ENCODE data around the gene CHD6. TPM values are rescaled to one million over a fixed set of nuclear protein-coding genes. Genes with fewer than 3 reads are reported as not detected.

The CHD6 gene
- total and polyA plus RNA-seq, 8 donors: 27.7 to 68.6 (median 52.4) TPM

DNA sequence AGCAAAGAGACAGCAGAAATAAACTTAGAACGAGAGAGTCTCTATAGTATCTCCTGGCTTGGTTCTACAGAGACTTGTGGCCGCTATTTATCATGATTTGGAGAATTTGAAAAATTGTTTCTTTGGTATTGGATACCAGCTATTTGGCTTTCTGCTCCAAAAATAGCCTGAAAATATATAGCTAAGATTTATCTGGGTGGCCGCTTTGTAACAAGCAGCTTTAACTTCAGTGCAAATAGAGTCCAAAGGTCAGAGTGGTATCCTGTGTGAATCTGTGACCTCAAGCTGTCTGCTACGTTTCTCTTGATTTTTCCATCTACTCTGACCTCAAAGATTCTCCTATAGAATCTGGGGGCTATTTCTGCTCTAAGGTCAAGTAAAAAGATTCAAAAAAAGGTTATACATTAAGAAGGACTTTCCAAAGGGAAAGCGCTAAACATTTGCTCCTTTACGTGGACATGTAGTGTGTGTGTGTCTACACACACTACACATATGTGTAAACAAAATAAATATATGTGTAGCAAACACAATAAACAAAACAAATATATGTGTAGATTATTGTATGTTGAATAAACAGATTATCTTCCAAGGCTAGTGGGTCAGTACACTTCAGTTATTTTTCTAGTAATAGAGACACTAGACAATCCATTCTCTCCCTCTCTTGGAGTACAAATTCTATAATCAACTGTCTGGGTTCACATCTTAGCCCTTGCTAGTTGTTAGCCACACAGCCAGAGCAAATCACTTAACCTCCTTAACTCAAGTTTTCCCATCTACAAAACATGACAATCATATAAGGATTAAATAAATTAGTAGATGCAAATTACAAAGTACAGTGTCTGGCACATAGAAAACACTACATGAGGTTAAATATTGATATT is 40.8 kb downstream of the CHD6 start:
- Histone ChIP-seq H3K27ac (no peak overlapping the region), H3K4me3 (no peak overlapping the region), H3K9me3 (peaks cover 0 to 7% of the 10 kb centered on the region in 2 donors), H3K27me3 (no peaks in the 10 kb centered on the region), H3K4me1 (peaks cover 0 to 18% of the 10 kb centered on the region in 2 donors), H3K36me3 (no peaks in the 10 kb centered on the region)
- intact Hi-C loops (cut with DNase I): no loop called here
- TF ChIP-seq, protein P1, sequence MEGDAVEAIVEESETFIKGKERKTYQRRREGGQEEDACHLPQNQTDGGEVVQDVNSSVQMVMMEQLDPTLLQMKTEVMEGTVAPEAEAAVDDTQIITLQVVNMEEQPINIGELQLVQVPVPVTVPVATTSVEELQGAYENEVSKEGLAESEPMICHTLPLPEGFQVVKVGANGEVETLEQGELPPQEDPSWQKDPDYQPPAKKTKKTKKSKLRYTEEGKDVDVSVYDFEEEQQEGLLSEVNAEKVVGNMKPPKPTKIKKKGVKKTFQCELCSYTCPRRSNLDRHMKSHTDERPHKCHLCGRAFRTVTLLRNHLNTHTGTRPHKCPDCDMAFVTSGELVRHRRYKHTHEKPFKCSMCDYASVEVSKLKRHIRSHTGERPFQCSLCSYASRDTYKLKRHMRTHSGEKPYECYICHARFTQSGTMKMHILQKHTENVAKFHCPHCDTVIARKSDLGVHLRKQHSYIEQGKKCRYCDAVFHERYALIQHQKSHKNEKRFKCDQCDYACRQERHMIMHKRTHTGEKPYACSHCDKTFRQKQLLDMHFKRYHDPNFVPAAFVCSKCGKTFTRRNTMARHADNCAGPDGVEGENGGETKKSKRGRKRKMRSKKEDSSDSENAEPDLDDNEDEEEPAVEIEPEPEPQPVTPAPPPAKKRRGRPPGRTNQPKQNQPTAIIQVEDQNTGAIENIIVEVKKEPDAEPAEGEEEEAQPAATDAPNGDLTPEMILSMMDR (IDR thresholded peaks at IDR 0.05): no peak
- ATAC-seq: no peak
- DNase-seq: no peak

DNA sequence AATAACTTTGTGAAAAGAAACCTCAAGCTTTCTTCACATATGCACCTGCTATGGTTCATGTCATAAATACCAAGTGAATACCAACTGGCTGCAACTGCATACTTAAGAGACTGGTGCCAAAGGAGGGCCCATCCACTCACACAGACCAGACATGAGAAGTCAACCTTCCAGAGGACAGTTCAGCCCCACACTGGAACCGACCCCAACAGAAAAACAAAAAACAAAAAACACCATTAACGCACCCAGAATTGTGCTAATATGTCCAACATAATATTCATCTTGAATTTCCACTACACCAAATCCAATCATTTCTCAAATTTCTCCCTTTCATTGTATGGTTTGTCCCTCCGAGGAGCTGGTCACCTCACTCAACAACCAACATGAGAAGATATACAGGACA is 42.8 kb downstream of the CHD6 start:
- ATAC-seq (no peak), DNase-seq (no peak)
- Histone ChIP-seq H3K4me1 (peaks cover 0 to 22% of the 10 kb centered on the region in 2 donors), H3K4me3 (no peak overlapping the region), H3K36me3 (no peaks in the 10 kb centered on the region), H3K27ac (no peak overlapping the region), H3K27me3 (no peaks in the 10 kb centered on the region), H3K9me3 (peaks cover 0 to 7% of the 10 kb centered on the region in 2 donors)
- TF ChIP-seq, protein P1 (IDR thresholded peaks at IDR 0.05): no peak
- intact Hi-C loops (cut with DNase I): no loop called here

DNA sequence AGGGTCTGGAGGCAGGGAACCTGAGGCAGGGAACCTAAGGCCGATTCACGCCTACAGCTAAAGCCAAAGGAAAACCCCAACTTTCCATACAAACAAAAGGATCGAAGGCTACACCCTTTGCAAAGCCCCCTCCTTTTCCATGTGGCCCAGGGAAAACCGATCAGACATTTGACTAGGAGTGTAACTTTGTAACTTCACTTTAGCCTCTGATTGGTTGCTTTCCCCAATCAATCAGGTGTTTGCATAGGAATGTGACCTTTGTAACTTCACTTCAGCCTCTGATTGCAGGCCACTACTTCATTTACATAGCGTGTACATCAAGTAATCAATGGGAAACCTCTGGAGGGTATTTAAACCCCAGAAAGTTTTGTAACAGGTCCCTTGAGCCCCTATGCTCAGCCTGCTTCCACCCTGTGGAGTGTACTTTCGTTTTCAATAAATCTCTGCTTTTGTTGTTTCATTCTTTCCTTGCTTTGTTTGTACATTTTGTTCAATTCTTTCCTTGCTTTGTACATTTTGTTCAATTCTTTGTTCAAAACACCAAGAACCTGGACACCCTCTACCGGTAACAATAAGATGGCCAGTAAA is 43.3 kb downstream of the CHD6 start:
- Histone ChIP-seq H3K27me3 (no peaks in the 10 kb centered on the region), H3K36me3 (no peaks in the 10 kb centered on the region), H3K4me3 (no peak overlapping the region), H3K9me3 (peaks cover 0 to 7% of the 10 kb centered on the region in 2 donors), H3K4me1 (peaks cover 0 to 22% of the 10 kb centered on the region in 2 donors), H3K27ac (no peak overlapping the region)
- DNase-seq (no peak), ATAC-seq (no peak)
- intact Hi-C loops (cut with DNase I): no loop called here
- TF ChIP-seq, protein P1 (IDR thresholded peaks at IDR 0.05): no peak

DNA sequence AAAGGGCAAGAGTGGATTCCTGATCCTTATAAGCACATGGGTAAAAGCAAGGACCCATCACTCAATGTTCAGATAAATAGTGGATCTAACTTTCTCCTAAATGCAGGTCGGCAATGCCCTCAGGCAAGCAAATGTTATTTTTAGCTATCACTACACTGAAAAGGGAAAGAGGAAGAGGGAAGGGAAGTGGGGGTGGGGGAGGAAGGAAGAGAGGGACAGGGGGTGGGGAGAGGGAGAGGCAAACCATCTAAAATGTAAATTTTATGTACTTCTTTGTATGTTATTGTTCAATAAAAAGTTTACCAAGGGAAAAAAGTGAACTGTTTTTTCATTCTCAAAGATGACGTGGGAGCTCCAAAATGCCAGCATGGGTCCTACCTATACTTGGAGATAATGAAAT is 44.2 kb downstream of the CHD6 start:
- no peaks in the 10 kb centered on the region for H3K27me3 ChIP-seq
- ATAC-seq: no peak
- H3K36me3 ChIP-seq: no peaks in the 10 kb centered on the region
- peaks cover 0 to 22% of the 10 kb centered on the region in 2 donors for H3K4me1 ChIP-seq
- H3K4me3 ChIP-seq: no peak overlapping the region
- H3K9me3 ChIP-seq: peaks cover 0 to 7% of the 10 kb centered on the region in 2 donors
- H3K27ac ChIP-seq: no peak overlapping the region
- DNase-seq: no peak
- TF ChIP-seq, protein P1 (IDR thresholded peaks at IDR 0.05): no peak
- intact Hi-C loops (cut with DNase I): no loop called here

DNA sequence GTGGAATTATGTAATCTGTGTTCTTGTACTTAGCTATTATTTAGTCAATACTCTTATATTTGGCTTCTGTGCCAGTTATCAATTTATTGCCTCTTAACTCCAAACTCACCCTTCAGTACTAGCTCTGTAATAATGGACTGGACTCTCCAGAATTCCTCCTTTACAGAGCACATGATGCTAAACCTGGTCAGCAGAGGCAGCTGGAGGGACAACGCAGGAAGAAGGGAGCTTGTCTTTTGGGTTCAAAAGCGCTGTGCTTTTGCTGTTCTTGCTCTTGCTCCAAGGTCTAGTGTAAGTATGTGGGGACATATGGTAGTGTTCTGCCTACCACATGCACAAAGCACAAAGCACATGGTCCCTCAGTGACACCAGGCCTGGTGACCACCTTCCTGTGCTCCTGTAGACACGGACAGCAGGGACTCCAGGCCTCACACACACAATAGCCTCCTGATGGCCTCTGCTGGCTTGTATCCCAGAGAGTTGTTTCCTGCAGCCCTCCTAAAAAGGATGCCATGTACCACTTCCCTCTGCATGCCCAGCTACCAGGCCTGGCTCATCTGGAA is 46.1 kb downstream of the CHD6 start:
- ATAC-seq: no peak
- Histone ChIP-seq H3K9me3 (peaks cover 0 to 7% of the 10 kb centered on the region in 2 donors), H3K4me3 (no peak overlapping the region), H3K36me3 (no peaks in the 10 kb centered on the region), H3K27ac (no peak overlapping the region), H3K4me1 (peaks cover 0 to 19% of the 10 kb centered on the region in 2 donors), H3K27me3 (no peaks in the 10 kb centered on the region)
- intact Hi-C loops (cut with DNase I): no loop called here
- no peak for DNase-seq
- TF ChIP-seq, protein P1 (IDR thresholded peaks at IDR 0.05): no peak
